Stimulated activated CD8-positive, alpha-beta memory T cell treated with anti-CD3 and anti-CD28 coated beads, Interleukin-4, amount 100 ng/mL, for 48 hours (primary cell): Measurements from ENCODE around the gene SLC10A3.
A peak's percentile ranks its signal among the peaks of the same experiment; 100 is the strongest.

Source experiments
- DNase-seq: peaks from one replicate; pipeline ENCODE4 v3.0.0-alpha.2; 2020

SLC10A3 gene

DNA sequence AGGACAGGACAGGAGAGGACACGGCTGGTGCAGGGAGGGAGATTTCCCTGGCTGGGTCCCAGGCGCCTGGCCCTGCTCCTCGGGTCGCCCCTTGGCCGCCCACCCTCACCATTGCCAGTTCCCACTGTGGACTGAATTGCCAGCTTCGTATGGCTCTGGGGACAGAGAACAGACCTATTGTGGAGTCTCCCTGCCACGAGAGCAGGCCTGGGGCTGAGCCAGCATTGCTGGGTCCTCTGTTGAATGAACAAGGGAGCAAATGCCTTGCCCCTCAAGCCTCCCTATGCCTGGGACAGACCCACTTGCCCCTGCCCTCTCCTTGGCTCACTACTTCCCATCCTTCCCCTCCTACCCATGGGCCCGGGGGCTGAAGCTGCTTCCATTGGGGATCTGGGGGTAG lies 28.0 kb downstream of the SLC10A3 start:
- no peak for DNase-seq

DNA sequence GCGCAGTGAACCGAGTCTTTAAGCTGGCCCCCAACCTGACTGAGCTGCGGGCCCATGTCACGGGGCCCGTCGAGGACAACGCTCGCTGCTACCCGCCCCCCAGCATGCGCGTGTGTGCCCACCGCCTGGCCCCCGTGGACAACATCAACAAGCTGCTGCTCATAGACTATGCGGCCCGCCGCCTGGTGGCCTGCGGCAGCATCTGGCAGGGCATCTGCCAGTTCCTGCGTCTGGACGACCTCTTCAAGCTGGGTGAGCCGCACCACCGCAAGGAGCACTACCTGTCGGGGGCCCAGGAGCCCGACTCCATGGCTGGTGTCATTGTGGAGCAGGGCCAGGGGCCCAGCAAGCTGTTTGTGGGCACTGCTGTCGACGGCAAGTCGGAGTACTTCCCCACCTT lies 30.1 kb downstream of the SLC10A3 start:
- no peak for DNase-seq

DNA sequence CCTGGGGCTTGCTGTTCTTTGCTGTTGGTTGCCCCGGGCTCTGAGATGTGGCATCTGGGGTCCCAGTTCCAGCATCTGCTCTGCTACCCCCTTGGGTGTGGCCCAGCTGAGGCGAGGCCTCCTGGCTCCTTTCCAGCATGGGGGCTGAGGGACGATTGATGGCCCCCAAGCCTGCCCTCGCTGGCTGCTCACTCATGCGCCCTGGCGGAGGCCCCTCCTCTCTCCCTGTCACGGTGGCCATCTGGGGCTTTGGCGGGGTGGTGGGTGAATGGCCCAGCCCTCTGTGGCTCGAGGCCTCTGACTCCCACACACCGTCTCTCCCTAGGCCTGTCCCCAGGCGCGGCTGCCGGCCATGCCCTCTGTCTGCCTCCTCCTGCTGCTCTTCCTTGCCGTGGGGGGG lies 30.6 kb downstream of the SLC10A3 start:
- no peak for DNase-seq

DNA sequence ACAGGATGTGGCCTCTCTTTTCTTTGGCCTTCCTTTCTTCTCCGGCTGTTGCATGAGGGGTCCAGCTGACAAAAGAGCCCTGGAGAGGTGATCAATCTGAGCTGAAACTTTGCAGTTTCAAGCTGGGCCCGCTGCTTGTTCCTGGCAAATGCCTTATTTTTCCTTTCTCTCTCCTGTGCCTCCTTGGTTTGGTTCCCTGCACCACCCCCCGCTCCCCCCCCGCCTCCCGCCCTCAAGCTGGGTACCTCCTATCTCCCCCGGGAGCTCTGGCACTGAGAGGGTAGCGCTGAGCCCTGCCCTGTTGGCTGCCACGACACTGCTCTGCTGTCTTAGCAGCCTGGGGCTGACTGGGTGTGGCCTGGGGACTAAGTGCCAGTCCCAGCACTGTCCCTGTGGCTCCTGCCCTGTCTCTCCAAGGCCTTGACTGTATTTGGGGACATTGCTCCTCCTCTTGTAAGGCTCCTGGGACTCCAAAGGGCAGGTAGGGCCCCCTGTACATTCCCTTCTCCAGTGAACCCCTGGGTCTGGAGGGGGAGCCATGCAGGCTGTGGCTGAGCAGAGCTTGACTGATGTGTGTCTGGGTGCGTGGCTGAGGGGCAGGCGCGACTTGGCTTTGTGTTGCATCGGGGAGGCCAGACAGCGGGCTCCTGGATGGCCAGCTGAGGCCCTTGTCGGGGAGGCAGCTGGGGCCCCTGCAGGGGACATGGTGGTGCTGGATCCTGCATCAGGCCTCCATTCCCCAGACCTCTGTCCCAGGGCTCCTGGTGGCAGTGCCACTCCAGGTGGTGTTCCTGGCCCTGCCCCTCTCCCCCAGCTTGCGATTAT lies 31.3 kb downstream of the SLC10A3 start:
- DNase-seq = peak; percentile 29

DNA sequence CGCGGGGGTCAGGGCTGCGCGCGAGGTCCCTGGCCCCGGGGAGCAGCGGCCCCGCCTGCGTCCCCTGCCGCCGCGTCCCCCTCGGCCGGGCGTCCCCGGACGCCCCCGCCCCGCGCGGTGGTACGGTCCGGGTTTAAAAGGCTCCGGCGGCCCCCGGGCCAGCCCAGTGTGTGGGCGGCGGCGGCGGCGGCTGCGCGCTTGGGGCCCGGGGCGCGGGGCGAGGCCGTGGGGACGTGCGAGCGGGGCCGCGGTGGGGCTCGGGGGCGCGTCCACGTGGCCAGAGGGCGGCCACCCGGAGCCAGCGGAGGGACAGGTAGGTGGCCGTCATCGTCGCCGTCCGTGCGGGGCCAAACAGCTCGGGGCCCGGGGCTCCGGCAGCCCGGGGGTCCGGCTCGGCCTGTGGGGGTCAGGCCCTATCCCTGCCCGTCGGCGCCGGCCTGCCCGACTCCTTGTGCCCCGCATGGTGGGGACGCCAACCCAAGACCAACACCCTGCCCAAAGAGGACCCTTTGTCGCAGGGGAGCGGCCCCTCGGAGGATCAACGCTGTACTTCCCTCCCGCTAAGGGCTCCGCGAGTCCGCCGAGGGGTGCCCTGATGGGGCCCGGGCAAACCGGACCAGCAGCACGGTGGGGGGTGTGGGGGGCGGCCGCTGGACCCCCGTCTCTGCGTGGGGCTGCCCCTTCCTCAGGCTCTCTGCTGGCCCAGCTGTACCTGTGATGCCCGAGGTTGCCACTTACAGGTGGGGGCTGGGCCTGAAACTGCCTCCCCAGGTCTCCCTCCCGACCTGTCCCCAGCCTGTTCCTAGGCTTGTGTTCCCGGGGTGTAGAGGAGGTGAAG lies 32.1 kb downstream of the SLC10A3 start, which contains the start of gene PLXNA3:
Gene PLXNA3 (plus strand): TSS at position 166 of the 838 bp plus-strand sequence. CDS start 1,903 bp downstream, outside the sequence.
- DNase-seq = peak; percentile 68

DNA sequence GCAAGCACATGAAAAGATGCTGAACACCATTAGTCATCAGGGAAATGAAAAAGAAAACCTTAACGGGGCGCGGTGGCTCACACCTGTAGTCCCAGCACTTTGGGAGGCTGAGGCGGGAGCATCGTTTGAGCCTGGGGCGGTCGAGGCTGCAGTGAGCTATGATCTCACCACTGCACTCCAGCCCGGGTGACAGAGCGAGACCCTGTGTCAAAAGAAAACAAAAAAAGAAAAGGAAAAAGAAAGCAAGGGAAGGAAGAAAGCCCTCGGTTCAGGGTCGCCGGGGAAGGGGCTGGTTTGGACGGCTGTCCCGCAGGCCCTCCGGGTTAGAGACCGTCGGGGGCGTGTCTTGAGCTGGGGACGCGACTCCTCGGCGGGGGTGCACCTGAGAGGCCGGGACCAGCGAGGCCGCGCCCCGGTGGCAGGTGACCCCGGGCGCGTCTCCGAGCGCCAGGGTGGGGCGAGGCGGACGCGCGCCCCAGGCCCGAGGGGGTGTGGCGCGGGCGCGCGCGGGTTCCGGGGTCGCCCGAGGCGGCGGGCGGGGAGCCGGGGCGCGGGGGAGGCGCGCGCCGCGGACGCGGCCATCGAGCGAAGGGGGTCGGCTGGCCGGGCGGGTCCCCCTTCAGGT lies 32.8 kb downstream of the SLC10A3 start:
- peak; percentile 58 for DNase-seq

DNA sequence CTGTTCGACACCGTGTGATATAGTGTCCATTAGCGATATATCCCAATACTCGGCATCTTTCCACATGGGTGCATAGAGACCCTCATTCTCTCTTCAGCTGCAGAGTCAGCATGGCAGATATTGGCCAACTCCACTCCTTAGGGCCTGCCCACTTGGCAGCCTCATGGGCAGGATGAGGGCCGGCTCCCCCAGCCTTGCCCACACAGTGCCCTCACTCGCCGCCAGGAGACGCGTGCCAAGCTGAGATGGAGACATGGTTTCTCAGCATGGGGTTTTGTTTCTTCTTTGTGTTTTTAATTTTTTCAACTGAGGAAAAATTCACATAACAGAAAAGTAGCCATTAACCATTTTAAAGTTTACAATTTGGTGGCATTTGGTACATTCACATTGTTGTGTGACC lies 37.6 kb downstream of the SLC10A3 start:
- DNase-seq = no peak

DNA sequence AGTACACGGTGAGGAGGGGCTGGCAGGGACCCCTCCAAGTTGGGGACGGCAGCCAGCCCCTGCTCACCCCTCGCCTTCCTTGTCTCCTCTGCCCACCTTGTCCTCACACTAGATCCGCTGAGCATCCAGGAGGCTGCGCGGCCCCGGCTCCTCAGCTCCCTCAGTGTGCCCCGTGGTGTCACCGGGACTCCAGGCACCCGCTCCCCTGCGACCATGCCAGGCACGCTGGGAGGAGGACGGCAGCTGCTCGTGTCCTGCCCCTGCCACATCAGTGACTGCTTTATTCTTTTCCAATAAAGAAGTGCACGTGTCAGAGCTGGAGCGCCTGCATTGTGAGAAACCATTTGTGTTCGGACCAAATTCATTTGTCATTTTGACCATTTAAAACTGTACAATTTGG lies 40.1 kb downstream of the SLC10A3 start:
- DNase-seq = no peak

DNA sequence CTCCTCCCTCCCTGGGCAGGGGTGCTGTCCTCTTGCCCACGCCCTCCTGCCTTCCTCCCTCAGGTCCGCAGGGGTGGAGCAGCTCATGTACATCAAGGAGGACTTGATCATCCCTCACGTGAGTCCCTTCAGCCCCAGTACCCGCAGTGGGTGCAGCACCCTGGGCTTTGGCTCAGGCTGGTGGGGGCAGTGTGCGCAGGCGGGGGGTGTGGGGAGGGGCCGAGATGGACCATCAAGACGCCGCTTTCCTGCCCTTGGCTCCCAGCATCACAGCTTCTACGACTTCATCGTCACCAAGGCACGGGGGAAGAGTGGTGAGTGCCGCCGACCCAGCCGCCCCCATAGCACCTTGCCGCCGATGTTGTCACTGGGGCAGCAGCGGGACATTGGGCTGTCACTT lies 40.8 kb downstream of the SLC10A3 start:
- DNase-seq = no peak

DNA sequence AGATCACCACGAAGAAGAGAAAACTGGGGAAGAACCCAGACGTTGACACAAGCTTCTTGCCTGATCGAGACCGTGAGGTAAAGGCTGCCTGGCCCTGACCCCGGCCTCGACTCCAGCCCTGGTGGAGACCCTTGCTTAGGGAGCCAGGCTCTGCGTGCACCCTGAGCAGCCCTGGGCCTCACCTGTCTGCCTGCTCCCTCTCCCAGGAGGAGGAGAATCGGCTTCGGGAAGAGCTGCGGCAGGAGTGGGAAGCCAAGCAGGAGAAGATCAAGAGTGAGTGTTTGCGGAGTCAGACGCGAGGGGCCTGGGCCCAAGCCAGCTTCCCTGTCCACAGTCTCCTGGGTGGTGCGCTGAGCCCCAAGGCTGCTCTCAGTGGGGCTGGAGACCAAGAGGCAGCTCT lies 41.9 kb downstream of the SLC10A3 start:
- DNase-seq = no peak

DNA sequence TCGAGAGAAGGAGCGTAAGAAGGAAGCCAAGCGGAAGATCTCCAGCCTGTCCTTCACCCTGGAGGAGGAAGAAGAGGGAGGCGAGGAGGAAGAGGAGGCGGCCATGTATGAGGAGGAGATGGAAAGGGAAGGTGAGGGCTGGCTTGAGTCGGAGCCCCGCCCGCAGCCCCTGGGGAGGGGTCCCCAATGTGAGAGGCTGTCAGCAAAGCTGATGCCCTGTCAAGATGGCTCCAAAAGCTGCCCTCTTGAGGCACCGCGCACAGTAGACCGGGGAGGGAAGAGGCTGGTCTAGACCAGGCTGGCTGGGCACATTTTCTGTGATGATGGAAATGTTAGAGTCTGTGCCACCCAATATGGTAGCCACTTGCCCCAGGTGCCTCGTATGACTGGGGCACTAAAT lies 44.0 kb downstream of the SLC10A3 start:
- DNase-seq = no peak

DNA sequence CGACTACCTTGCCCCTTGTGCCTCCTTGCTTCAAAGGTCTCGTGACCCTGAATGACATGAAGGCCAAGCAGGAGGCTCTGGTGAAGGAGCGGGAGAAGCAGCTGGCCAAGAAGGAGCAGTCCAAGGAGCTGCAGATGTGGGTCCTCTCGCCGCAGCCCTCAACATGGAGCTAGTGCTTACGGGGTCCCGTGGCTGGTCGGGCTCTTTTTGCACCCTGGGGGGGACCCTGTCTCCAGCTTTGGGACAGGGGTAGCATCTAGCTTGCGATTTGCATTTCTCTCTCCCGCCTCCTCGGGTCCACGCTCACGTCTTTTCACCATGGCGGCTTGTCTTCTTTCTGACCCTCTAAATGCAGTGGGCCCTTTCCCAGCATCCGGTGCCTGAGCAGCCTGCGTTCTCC lies 44.7 kb downstream of the SLC10A3 start:
- DNase-seq = no peak

DNA sequence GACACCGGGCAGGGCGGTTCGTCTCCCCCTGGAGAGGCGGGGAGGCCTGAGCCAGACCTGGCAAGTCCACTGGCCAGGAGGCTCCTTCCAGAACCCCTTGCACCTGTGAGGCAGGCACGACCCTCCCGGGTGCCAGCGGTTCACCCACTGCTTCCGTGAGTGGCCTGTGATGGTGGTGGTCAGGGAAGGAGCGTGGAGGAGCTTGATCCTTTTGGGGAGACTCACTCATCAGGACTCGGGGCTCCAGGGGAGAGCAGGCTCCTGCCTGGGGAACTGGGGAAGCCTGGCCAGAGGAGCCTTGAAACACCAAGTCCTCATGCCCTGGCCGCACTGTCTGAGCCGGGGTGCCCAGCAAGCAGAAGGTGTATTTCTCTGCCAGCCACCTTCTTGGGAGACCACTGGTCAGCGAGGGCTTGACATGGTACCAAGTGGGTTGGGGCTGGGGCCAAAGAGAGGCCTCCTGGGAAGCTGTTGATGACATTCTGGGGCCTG lies 45.6 kb downstream of the SLC10A3 start:
- no peak for DNase-seq

DNA sequence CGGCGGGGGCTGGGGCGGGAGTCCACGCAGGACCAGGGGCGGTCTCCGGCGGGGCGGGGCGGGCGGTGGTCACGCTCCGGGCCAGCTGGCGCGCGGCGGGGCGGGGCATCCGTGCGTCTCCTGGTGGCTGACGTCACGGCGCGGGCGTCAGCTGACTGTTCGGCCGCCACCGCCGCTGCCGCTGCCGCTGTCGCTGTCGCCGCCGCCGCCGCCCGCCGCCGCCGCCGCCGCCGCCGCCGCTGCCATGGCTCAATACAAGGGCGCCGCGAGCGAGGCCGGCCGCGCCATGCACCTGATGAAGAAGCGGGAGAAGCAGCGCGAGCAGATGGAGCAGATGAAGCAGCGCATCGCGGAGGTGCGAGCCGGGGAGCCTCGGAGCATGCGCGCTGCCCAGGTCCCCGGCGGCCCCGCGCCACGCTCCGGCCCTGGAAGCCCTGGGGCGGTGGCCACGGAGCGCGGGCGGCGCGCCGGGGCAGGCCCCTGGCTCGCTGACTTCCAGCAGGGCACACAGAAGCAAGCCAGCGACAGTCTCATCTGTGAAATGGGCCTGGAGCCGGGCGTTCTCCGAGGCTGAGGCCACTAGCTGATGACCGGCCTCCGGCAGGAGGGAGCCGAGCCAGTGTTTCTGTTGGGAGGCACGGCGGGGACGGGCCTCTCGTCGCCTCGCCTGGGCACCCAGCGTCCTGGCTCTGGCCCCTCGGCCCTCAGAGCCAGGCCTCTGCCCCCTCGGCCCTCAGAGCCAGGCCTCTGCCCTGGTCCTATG lies 46.3 kb downstream of the SLC10A3 start, which contains the start of gene FAM50A:
Gene FAM50A (plus strand): TSS at position 150 of the 763 bp plus-strand sequence. CDS start 95 bp downstream, at position 245.
- peak; percentile 81 for DNase-seq

DNA sequence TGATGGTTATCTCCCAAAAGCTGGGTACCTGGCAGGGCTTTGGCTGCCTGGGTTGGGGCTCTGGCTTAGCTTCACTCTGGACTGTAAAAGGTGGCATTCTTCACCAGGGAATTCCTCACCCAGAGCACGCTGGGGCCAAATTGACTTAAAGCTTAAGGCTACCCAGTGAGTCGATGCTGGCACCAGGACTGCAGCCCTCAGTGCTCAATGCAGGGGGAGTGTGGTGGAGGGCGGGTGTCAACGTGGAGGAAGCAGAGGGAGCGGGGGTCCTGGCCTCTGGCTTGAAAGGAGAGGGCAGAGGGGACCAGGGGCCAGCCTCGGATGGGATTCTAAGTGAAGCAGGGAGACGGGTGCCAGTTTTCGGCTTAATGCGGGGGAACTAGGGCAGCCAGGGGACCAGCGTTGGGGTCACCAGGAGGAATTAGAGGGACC lies 46.9 kb downstream of the SLC10A3 start:
- DNase-seq = no peak

DNA sequence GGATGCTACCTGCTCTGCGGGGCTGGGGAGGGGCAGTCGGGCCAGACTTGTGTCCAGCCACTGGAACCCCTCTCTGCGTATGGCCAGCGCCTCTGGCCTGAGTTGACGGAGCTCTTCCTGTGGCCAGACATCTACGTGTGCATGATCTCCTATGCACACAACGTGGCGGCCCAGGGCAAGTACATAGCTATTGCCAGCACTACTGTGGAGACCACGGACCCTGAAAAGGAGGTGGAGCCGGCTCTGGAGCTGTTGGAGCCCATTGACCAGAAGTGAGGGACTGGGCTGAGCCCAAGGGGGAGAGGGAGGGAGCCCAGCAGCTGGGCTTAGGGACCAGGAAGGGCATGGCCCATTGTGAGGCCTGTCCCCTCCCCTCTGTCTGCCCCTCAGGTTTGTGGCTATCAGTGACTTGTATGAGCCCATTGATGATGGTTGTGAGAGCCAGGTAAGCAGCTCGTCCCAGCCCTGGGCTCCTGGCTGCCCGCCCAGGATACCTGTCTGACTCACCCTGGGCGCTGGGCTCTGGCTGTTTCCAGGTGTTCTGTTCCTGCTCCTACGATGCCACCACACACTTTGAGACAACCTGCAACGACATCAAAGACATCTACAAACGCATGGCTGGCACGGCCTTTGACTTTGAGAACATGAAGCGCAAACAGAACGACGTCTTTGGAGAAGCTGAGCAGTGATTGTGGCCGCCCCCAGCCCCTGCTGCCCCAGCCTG lies 48.3 kb downstream of the SLC10A3 start:
- no peak for DNase-seq

DNA sequence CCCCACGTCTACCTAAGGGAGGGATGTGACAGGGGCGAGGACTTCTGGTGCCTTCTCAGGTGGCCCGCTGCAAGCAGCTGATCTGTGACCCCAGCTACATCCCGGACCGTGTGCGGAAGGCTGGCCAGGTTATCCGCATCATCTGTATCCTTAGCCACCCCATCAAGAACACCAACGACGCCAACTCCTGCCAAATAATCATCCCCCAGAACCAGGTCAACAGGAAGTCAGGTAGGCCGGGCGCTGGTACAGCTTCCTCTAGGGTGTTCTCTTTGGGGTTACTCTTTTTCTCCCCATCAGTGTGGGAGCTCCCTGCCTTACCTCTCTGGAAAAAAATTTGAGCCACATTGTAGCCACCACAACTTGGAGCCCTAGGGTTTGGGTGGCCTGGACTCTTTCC lies 48.9 kb downstream of the SLC10A3 start:
- DNase-seq = no peak

DNA sequence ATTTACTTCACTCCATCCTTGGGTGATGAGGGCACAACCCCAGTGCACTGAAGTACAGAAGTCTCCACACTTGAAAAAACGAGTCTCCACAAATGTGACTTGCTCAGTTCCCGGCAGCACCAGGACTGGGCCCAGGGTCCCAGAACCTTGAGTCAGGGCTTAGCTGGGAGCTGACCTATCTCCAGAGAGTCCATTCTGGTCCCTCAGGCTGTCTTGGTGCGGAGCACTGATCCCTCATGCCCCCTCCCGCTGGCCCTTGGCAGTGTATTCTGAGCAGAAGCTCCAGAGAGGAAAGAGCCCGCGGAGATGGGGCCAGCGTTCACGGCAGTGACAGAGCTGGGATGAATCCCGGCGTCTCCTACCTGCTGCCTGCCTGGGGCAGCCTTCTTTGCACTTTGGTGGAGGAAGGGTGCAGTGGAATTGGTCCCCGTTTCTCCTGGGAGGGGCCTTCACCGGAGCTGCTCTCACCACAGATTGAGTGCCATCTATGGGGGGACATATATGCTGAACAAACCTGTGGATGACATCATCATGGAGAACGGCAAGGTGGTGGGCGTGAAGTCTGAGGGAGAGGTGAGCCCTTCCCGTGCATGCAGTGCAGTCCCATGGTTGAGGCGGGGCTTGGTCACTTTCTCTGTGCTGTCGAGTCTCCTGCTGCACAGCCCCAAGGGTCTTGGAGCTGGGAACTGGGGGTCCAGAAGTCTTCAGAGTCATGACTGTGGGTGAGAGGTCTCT lies 49.6 kb downstream of the SLC10A3 start:
- no peak for DNase-seq

DNA sequence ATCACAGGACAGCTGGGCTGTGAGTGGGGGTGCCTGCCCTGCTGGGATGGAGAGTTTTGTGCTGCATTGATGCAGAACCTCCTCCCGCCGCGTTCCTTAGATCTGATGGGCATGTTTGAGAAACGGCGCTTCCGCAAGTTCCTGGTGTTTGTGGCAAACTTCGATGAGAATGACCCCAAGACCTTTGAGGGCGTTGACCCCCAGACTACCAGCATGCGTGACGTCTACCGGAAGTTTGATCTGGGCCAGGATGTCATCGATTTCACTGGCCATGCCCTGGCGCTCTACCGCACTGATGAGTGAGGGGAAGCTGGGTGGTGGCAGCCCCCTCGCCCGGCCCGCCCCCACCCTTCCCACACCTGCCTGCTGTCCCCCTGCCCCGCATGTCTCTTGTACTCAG lies 50.6 kb downstream of the SLC10A3 start:
- DNase-seq = no peak

DNA sequence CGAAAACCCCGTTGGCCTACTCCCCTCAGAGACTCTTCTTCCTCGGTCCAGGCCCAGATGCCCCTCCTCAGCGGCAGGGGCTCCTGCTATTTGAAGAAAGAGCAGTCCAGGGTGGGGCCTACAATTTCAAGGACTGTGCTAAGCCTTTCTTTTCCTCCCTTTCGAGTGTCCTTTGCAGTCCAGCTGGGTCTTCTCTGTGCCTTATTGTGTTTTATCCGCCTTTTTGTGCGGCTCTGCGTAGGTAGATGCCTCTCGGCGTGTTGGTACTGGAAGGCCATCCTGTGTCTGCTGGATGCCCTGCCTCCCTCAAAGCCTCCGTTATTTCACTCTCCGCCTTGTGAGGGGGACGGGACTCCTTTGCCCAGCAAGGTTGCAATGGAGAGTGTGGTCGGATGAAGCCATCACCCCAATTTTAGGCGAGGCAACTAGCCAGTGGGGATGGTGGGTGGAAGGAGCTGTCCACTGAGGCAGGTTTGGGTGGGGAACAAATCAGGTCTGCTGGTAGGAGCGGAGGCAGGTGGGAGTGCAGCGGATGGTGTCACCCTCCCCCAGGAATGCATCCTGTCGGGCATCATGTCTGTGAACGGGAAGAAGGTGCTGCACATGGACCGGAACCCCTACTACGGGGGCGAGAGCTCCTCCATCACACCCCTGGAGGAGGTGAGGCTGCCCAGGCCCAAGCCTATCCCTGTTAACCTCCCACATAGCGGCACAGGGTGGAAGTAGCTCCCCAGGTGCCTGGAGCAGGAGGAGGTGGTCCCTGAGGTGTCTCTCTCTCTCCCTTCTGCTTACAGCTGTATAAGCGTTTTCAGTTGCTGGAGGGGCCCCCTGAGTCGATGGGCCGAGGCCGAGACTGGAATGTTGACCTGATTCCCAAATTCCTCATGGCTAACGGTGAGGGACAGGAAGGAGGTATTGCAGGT lies 52.2 kb downstream of the SLC10A3 start:
- DNase-seq = no peak
